Fibroblast of villous mesenchyme (primary cell): Measurements from ENCODE around the gene CEMIP2. TPM values are rescaled to one million over a fixed set of nuclear protein-coding genes. Genes with fewer than 3 reads are reported as not detected.

Experiments
- DNase-seq: peaks from one replicate; pipeline ENCODE4 v3.0.0-alpha.2; 2010; ENCODE audit warnings: low read depth
- H3K4me3 ChIP-seq: 2 replicates; pipeline ENCODE4 v1.5.1; 2011; ENCODE audit warnings: low read depth, mild to moderate bottlenecking, low read length
- CTCF ChIP-seq: IDR thresholded peaks from 2 replicates; pipeline ENCODE4 v1.5.1; 2012; ENCODE audit warnings: low read depth, mild to moderate bottlenecking, low read length; ENCODE audit not compliant: insufficient read depth
- total RNA-seq: library from RNA; depleted of rRNA; stranded (reverse); fragments of >200 nt; gene quantifications from 2 replicates; pipeline ENCODE4 v1.2.3, GENCODE V29; 2012

The CEMIP2 gene
- total RNA-seq, 1 donor = 180 TPM

- TF ChIP-seq CTCF = no peak
- peak; percentile 46 for DNase-seq
- no peak overlapping the region for H3K4me3 ChIP-seq
Measured at GRCh38 chr9:71765693-71766092, 2.6 kb downstream of the CEMIP2 start.

GRCh38 chr9:71764891-71765290 lies 3.4 kb downstream of the CEMIP2 start:
- no peak for DNase-seq
- no peak overlapping the region for H3K4me3 ChIP-seq
- TF ChIP-seq CTCF = no peak

- H3K4me3 ChIP-seq = no peak overlapping the region
- no peak for TF ChIP-seq CTCF
- DNase-seq = no peak
Measured at GRCh38 chr9:71764463-71764862, 3.9 kb downstream of the CEMIP2 start.

- no peak overlapping the region for H3K4me3 ChIP-seq
- DNase-seq = peak; percentile 50
- TF ChIP-seq CTCF = no peak
Measured at GRCh38 chr9:71763832-71764231, 4.5 kb downstream of the CEMIP2 start.

GRCh38 chr9:71762900-71763653 lies 5.2 kb downstream of the CEMIP2 start:
- no peak for TF ChIP-seq CTCF
- DNase-seq = peak; percentile 39
- H3K4me3 ChIP-seq = no peak overlapping the region

- TF ChIP-seq CTCF = no peak
- no peak for DNase-seq
- H3K4me3 ChIP-seq = no peak overlapping the region
Measured at GRCh38 chr9:71761938-71762353, 6.4 kb downstream of the CEMIP2 start.

- no peak for DNase-seq
- no peak overlapping the region for H3K4me3 ChIP-seq
- TF ChIP-seq CTCF = no peak
Measured at GRCh38 chr9:71760901-71761300, 7.4 kb downstream of the CEMIP2 start.
